ENCODE data around the gene CEP85. TPM values are rescaled to one million over a fixed set of nuclear protein-coding genes. Genes with fewer than 3 reads are reported as not detected.
A peak's percentile ranks its signal among the peaks of the same experiment; 100 is the strongest.

CEP85 gene
- total and polyA plus RNA-seq, 10 donors = 3.9 to 14.9 (median 9.5) TPM

- Histone ChIP-seq H3K27ac (peak overlapping the region in 5 of 8 donors; percentile 94 to 99 (median 96)), H3K36me3 (peaks cover 0 to 47% (median 10%) of the 10 kb centered on the region in 6 donors), H3K27me3 (replicated peaks in 1 of 7) (no peaks in the 10 kb centered on the region), H3K4me1 (peaks cover 51 to 83% (median 79%) of the 10 kb centered on the region in 6 donors), H3K9me3 (no peaks in the 10 kb centered on the region), H3K4me3 (no peak overlapping the region)
- DNase-seq = no peak
- TF ChIP-seq CTCF (IDR thresholded peaks at IDR 0.05 in 8 of 11, conservative IDR thresholded peaks at IDR 0.05 in 3 of 11) (no peak), POLR2AphosphoS5 (IDR thresholded peaks at IDR 0.05) (no peak), POLR2A (IDR thresholded peaks at IDR 0.05) (no peak)
- whole genome bisulfite sequencing, 5 donors = 76 to 100% (median 96%) methylated on average over 1 of the region's 1 CpG
- intact Hi-C loops (cut with DNase I; ENCODE audit: low total_unique reads) = no loop called here
Measured at GRCh38 chr1:26277719-26278118, 43.7 kb downstream of the CEP85 start.

- Histone ChIP-seq H3K4me3 (peak overlapping the region in 1 of 8 donors; percentile 89), H3K27ac (peak overlapping the region; percentile 93 to 99 (median 96)), H3K36me3 (peaks cover 0 to 47% (median 11%) of the 10 kb centered on the region in 6 donors), H3K27me3 (replicated peaks in 1 of 7) (no peaks in the 10 kb centered on the region), H3K9me3 (no peaks in the 10 kb centered on the region), H3K4me1 (peaks cover 51 to 88% (median 85%) of the 10 kb centered on the region in 6 donors)
- intact Hi-C loops (cut with DNase I; ENCODE audit: low total_unique reads) = no loop called here
- TF ChIP-seq CTCF (IDR thresholded peaks at IDR 0.05 in 8 of 11, conservative IDR thresholded peaks at IDR 0.05 in 3 of 11) = no peak
- no peak for TF ChIP-seq POLR2A (IDR thresholded peaks at IDR 0.05)
- TF ChIP-seq POLR2AphosphoS5 (IDR thresholded peaks at IDR 0.05) = no peak
- WGBS, 5 donors = 62 to 80% (median 69%) methylated on average over 4 of the region's 4 CpGs
- DNase-seq = no peak
Measured at GRCh38 chr1:26278303-26278702, 44.3 kb downstream of the CEP85 start.

- no peaks in the 10 kb centered on the region for H3K27me3 ChIP-seq (replicated peaks in 1 of 7)
- H3K36me3 ChIP-seq = peaks cover 0 to 52% (median 11%) of the 10 kb centered on the region in 6 donors
- intact Hi-C loops (cut with DNase I; ENCODE audit: low total_unique reads) = no loop called here
- 37 to 54% (median 40%) methylated on average over 5 to 9 of the region's 9 CpGs for WGBS, 5 donors
- H3K4me1 ChIP-seq = peaks cover 52 to 94% (median 90%) of the 10 kb centered on the region in 6 donors
- H3K27ac ChIP-seq = peak overlapping the region; percentile 93 to 99 (median 96)
- H3K4me3 ChIP-seq = peak overlapping the region; percentile 83 to 98 (median 93)
- TF ChIP-seq POLR2A (IDR thresholded peaks at IDR 0.05) (no peak), CTCF (IDR thresholded peaks at IDR 0.05 in 8 of 11, conservative IDR thresholded peaks at IDR 0.05 in 3 of 11) (no peak), POLR2AphosphoS5 (IDR thresholded peaks at IDR 0.05) (peak in 2 of 3 donors; percentile 2 to 72)
- DNase-seq = no peak
- no peaks in the 10 kb centered on the region for H3K9me3 ChIP-seq
Measured at GRCh38 chr1:26278724-26279455, 44.9 kb downstream of the CEP85 start.

All from spleen (tissue), 11 donors.